ENCODE data around the gene ASB10.

ASB10 gene

DNA sequence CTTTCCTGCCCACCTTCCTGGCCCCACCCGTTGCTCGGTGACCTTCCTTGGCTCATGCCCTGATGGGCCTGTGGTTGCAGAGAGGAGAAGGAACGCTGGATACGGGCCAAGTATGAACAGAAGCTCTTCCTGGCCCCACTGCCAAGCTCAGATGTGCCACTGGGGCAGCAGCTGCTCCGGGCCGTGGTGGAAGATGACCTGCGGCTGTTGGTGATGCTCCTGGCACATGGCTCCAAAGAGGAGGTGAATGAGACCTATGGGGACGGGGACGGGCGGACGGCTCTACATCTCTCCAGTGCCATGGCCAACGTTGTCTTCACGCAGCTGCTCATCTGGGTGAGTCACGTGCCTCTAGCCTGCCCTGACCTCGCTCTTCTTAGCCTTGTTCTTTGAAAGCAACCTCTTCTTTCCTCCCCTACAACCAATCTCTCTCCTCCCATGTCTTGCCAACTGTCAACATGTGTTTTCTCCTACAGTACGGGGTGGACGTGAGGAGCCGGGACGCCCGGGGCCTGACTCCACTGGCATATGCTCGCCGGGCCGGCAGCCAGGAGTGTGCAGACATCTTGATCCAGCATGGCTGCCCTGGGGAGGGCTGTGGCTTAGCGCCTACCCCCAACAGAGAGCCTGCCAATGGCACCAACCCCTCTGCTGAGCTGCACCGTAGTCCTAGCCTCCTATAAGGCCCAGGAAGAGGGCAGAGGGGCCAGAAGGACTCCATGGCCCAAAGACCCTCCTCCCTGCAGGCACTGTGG lies 43.6 kb downstream of the ASB10 start:
- Histone ChIP-seq H3K4me2 (ENCODE audit: low read depth, low read length, poor library complexity, severe bottlenecking) (no peak overlapping the region), H3F3A (ENCODE audit: insufficient read depth) (no peaks in the 10 kb centered on the region), H4K20me1 (ENCODE audit: low read depth, low read length) (no peaks in the 10 kb centered on the region), H3K9ac (ENCODE audit: low read length) (no peak overlapping the region), H2AFZ (ENCODE audit: low read depth, low read length, severe bottlenecking) (no peak overlapping the region), H3K9me2 (replicated peaks; ENCODE audit: insufficient read depth, low read length) (no peaks in the 10 kb centered on the region), H3K27ac (ENCODE audit: low read depth, low read length) (no peak overlapping the region), H3K79me2 (ENCODE audit: insufficient read depth, low read length) (no peaks in the 10 kb centered on the region), H3K27me3 (ENCODE audit: low read length) (no peaks in the 10 kb centered on the region), H3K9me3 (ENCODE audit: insufficient read depth, low read length) (no peaks in the 10 kb centered on the region), H3K4me3 (ENCODE audit: insufficient read depth, low read length, poor library complexity, severe bottlenecking) (no peak overlapping the region), H3K36me3 (ENCODE audit: low read length) (no peaks in the 10 kb centered on the region)
- TF ChIP-seq CTCF (IDR thresholded peaks at IDR 0.05; ENCODE audit: insufficient read depth, low read length, poor library complexity, severe bottlenecking) (no peak), EZH2phosphoT487 (conservative IDR thresholded peaks at IDR 0.05; ENCODE audit: low read length) (no peak)

DNA sequence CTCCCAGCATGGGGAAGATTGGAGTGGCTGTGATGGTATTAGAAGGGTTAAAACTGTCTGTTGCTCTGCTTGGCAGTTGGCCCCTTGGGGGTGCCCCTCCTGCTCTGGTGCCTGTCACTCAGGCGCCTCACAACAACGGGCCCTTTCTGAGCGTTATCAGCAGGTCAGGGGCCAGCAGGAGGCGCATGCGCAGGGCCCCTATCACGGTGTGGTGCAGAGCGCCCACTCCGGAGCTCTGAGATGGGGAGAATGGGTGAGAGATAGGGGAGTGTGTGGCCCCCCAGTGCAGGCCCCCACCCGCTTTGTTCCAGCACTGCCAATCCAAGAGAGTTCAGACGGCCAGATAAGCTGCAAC lies 44.4 kb downstream of the ASB10 start:
- no peak overlapping the region for H3K4me3 ChIP-seq (ENCODE audit: insufficient read depth, low read length, poor library complexity, severe bottlenecking)
- H3K9me3 ChIP-seq (ENCODE audit: insufficient read depth, low read length): no peaks in the 10 kb centered on the region
- TF ChIP-seq CTCF (IDR thresholded peaks at IDR 0.05; ENCODE audit: insufficient read depth, low read length, poor library complexity, severe bottlenecking) (no peak), EZH2phosphoT487 (conservative IDR thresholded peaks at IDR 0.05; ENCODE audit: low read length) (no peak)
- no peaks in the 10 kb centered on the region for H3F3A ChIP-seq (ENCODE audit: insufficient read depth)
- no peak overlapping the region for H3K4me2 ChIP-seq (ENCODE audit: low read depth, low read length, poor library complexity, severe bottlenecking)
- H3K36me3 ChIP-seq (ENCODE audit: low read length): no peaks in the 10 kb centered on the region
- no peaks in the 10 kb centered on the region for H3K79me2 ChIP-seq (ENCODE audit: insufficient read depth, low read length)
- no peaks in the 10 kb centered on the region for H3K9me2 ChIP-seq (replicated peaks; ENCODE audit: insufficient read depth, low read length)
- H4K20me1 ChIP-seq (ENCODE audit: low read depth, low read length): no peaks in the 10 kb centered on the region
- H2AFZ ChIP-seq (ENCODE audit: low read depth, low read length, severe bottlenecking): no peak overlapping the region
- H3K27ac ChIP-seq (ENCODE audit: low read depth, low read length): no peak overlapping the region
- no peaks in the 10 kb centered on the region for H3K27me3 ChIP-seq (ENCODE audit: low read length)
- no peak overlapping the region for H3K9ac ChIP-seq (ENCODE audit: low read length)

DNA sequence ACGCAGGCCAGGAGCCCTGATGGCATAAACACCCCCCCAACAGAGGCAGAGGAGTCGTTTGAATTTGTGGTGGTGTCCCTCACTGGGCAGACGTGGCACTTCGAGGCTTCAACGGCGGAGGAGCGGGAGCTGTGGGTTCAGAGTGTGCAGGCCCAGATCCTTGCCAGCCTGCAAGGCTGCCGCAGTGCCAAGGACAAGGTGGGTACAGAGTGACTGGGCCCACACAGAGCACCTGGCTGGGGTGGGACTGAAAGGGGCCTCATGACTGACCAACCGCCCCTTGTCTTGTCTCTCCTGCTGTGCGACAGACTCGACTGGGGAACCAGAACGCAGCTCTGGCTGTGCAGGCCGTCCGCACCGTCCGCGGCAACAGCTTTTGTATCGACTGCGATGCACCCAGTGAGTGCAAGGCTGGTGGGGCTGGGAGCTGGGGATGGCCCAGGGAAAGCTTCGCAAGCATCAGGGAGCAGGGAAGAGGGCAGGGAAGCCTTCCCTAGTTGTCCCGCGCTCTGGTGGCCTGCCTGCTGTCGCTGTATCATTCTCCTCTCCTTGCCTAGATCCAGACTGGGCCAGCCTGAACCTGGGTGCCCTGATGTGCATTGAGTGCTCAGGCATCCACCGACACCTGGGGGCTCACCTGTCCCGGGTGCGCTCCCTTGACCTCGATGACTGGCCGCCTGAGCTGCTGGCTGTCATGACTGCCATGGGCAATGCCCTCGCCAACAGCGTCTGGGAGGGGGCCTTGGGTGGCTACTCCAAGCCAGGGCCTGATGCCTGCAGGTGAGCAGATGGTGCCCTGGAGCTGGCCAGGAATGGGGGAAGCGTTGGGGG lies 45.0 kb downstream of the ASB10 start:
- Histone ChIP-seq H3F3A (ENCODE audit: insufficient read depth) (no peaks in the 10 kb centered on the region), H3K9ac (ENCODE audit: low read length) (no peak overlapping the region), H4K20me1 (ENCODE audit: low read depth, low read length) (no peaks in the 10 kb centered on the region), H2AFZ (ENCODE audit: low read depth, low read length, severe bottlenecking) (no peak overlapping the region), H3K36me3 (ENCODE audit: low read length) (no peaks in the 10 kb centered on the region), H3K27ac (ENCODE audit: low read depth, low read length) (no peak overlapping the region), H3K79me2 (ENCODE audit: insufficient read depth, low read length) (no peaks in the 10 kb centered on the region), H3K27me3 (ENCODE audit: low read length) (no peaks in the 10 kb centered on the region), H3K9me2 (replicated peaks; ENCODE audit: insufficient read depth, low read length) (no peaks in the 10 kb centered on the region), H3K4me3 (ENCODE audit: insufficient read depth, low read length, poor library complexity, severe bottlenecking) (no peak overlapping the region), H3K4me2 (ENCODE audit: low read depth, low read length, poor library complexity, severe bottlenecking) (no peak overlapping the region), H3K9me3 (ENCODE audit: insufficient read depth, low read length) (no peaks in the 10 kb centered on the region)
- no peak for TF ChIP-seq EZH2phosphoT487 (conservative IDR thresholded peaks at IDR 0.05; ENCODE audit: low read length)
- TF ChIP-seq CTCF (IDR thresholded peaks at IDR 0.05; ENCODE audit: insufficient read depth, low read length, poor library complexity, severe bottlenecking): no peak

Data from SU-DHL-6 (cell line).